NCI-H82 (cell line): ENCODE data around the gene FGFRL1.

ENCODE experiments used
- DNase-seq: peaks from one replicate; lab custom pipeline; 2025; lab: John Stamatoyannopoulos, UW

FGFRL1 gene

GRCh38 chr4:1075809-1076699 lies 64.6 kb downstream of the FGFRL1 start:
- no peak for DNase-seq
